HG02852 (cell line): ENCODE measurements around the gene MNT.

Experiments
- ATAC-seq: cut with Tn5 transposase; IDR thresholded peaks from one replicate; pipeline ENCODE4 v1.9.1; 2021; ENCODE audit warnings: mild to moderate bottlenecking, moderate library complexity; ENCODE audit not compliant: unreplicated experiment

Gene MNT

GRCh38 chr17:2396568-2397246, 4.2 kb downstream of the MNT start:
- no peak for ATAC-seq

- ATAC-seq: no peak
Observed at GRCh38 chr17:2396192-2396567, 4.7 kb downstream of the MNT start.

GRCh38 chr17:2395258-2396181, 5.3 kb downstream of the MNT start:
- no peak for ATAC-seq

- ATAC-seq: no peak
Observed at GRCh38 chr17:2394775-2395201, 6.1 kb downstream of the MNT start.

- ATAC-seq: no peak
Observed at GRCh38 chr17:2393954-2394749, 6.7 kb downstream of the MNT start.

GRCh38 chr17:2393174-2393953, 7.5 kb downstream of the MNT start:
- peak; percentile 37 for ATAC-seq

- peak; percentile 49 for ATAC-seq
Observed at GRCh38 chr17:2392252-2393173, 8.3 kb downstream of the MNT start.

- no peak for ATAC-seq
Observed at GRCh38 chr17:2391597-2392251, 9.1 kb downstream of the MNT start.

GRCh38 chr17:2390199-2390836, 10.5 kb downstream of the MNT start:
- no peak for ATAC-seq

GRCh38 chr17:2388683-2389055, 12.2 kb downstream of the MNT start:
- ATAC-seq: no peak

- no peak for ATAC-seq
Observed at GRCh38 chr17:2388020-2388682, 12.7 kb downstream of the MNT start.

- ATAC-seq: no peak
Observed at GRCh38 chr17:2387086-2388019, 13.5 kb downstream of the MNT start.

- no peak for ATAC-seq
Observed at GRCh38 chr17:2386400-2387085, 14.3 kb downstream of the MNT start.

- ATAC-seq: no peak
Observed at GRCh38 chr17:2385240-2386210, 15.3 kb downstream of the MNT start.

GRCh38 chr17:2384439-2385127, 16.3 kb downstream of the MNT start:
- ATAC-seq: no peak
